Right forelimb (tissue), 1 donor: ENCODE data around the gene DPH1.

Source experiments
- DNase-seq: peaks from one replicate; pipeline ENCODE4 v3.0.0-alpha.2; 2018

Gene DPH1

GRCh38 chr17:2050300-2051060 is 20.5 kb downstream of the DPH1 start:
- peak; percentile 82 for DNase-seq

- peak; percentile 59 for DNase-seq
Measured at GRCh38 chr17:2051061-2051932, 21.3 kb downstream of the DPH1 start.

- peak; percentile 45 for DNase-seq
Measured at GRCh38 chr17:2051933-2052559, 22.1 kb downstream of the DPH1 start.

GRCh38 chr17:2053380-2054261 is 23.7 kb downstream of the DPH1 start:
- peak; percentile 85 for DNase-seq

DNA sequence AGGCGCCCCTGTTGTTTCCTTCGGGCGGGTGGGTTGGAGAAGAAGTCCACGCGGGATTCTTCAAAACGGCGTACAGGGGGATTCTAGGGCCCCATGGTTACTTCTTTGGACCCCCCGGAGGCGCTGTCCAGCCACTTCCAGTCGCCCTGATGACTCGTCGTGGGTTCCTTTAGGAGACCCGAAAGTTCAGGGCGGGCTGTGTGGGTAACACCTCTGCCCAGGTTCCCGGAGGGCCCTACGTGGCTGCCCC is 24.2 kb downstream of the DPH1 start:
- DNase-seq = no peak

GRCh38 chr17:2054512-2055291 is 24.7 kb downstream of the DPH1 start, which contains the start of gene HIC1:
HIC1 (plus strand) TSS chr17:2055103; CDS start chr17:2056691, 1,588 bp downstream.
- peak; percentile 91 for DNase-seq

- DNase-seq = peak; percentile 70
Measured at GRCh38 chr17:2055292-2056205, 25.6 kb downstream of the DPH1 start.

GRCh38 chr17:2056206-2057174 is 26.5 kb downstream of the DPH1 start:
- DNase-seq = peak; percentile 74

- peak; percentile 61 for DNase-seq
Measured at GRCh38 chr17:2057175-2057759, 27.3 kb downstream of the DPH1 start.

DNA sequence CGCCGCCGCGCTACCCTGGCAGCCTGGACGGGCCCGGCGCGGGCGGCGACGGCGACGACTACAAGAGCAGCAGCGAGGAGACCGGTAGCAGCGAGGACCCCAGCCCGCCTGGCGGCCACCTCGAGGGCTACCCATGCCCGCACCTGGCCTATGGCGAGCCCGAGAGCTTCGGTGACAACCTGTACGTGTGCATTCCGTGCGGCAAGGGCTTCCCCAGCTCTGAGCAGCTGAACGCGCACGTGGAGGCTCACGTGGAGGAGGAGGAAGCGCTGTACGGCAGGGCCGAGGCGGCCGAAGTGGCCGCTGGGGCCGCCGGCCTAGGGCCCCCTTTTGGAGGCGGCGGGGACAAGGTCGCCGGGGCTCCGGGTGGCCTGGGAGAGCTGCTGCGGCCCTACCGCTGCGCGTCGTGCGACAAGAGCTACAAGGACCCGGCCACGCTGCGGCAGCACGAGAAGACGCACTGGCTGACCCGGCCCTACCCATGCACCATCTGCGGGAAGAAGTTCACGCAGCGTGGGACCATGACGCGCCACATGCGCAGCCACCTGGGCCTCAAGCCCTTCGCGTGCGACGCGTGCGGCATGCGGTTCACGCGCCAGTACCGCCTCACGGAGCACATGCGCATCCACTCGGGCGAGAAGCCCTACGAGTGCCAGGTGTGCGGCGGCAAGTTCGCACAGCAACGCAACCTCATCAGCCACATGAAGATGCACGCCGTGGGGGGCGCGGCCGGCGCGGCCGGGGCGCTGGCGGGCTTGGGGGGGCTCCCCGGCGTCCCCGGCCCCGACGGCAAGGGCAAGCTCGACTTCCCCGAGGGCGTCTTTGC is 28.0 kb downstream of the DPH1 start:
- peak; percentile 66 for DNase-seq

GRCh38 chr17:2058586-2059546 is 28.9 kb downstream of the DPH1 start:
- peak; percentile 76 for DNase-seq

GRCh38 chr17:2059547-2060384 is 29.8 kb downstream of the DPH1 start:
- DNase-seq = no peak

- DNase-seq = no peak
Measured at GRCh38 chr17:2060385-2060658, 30.4 kb downstream of the DPH1 start.

- peak; percentile 53 for DNase-seq
Measured at GRCh38 chr17:2060681-2061440, 30.9 kb downstream of the DPH1 start.

GRCh38 chr17:2061441-2061958 is 31.5 kb downstream of the DPH1 start:
- peak; percentile 52 for DNase-seq
